CD8-positive, alpha-beta memory T cell (primary cell): ENCODE data around the gene SCP2. TPM values are rescaled to one million over a fixed set of nuclear protein-coding genes. Genes with fewer than 3 reads are reported as not detected.

Source experiments
- CTCF ChIA-PET: fragments of 350-600 bp; sonication (Branson Sonifier 250); formaldehyde crosslinking; loops from one replicate; lab custom pipeline; 2021; ENCODE audit warnings: antibody characterized with exemption; lab: Charles Lee
- POLR2A ChIA-PET: fragments of 350-600 bp; sonication (Branson Sonifier 250); formaldehyde crosslinking; loops from one replicate; lab custom pipeline; 2021; ENCODE audit warnings: antibody characterized with exemption; lab: Charles Lee
- DNase-seq, 5 donors: peaks; one replicate each; pipeline versions ENCODE4 v3.0.0 to v3.0.0-alpha.2; 2020 to 2022; ENCODE audit warnings: mixed read lengths in 1 of 5
- H3K27ac ChIP-seq: one replicate; pipeline ENCODE4 v1.7.0; 2013; ENCODE audit warnings: low read depth, mild to moderate bottlenecking, low read length, moderate library complexity
- H3K27me3 ChIP-seq: 2 replicates; pipeline ENCODE4 v1.7.0; 2013; ENCODE audit warnings: low read length, mild to moderate bottlenecking; ENCODE audit not compliant: insufficient read depth, poor library complexity, severe bottlenecking
- H3K36me3 ChIP-seq: 2 replicates; pipeline ENCODE4 v1.7.0; 2013; ENCODE audit warnings: mild to moderate bottlenecking, low read length, moderate library complexity; ENCODE audit not compliant: insufficient read depth
- H3K4me1 ChIP-seq: 2 replicates; pipeline ENCODE4 v1.7.0; 2013; ENCODE audit warnings: mild to moderate bottlenecking, low read length, moderate library complexity; ENCODE audit not compliant: insufficient read depth
- H3K4me3 ChIP-seq: 2 replicates; pipeline ENCODE4 v1.7.0; 2013; ENCODE audit warnings: mild to moderate bottlenecking, low read length
- H3K9me3 ChIP-seq: 2 replicates; pipeline ENCODE4 v1.7.0; 2013; ENCODE audit warnings: mild to moderate bottlenecking, low read length
- H3K27ac Mint-ChIP-seq, 8 donors: one replicate each; pipeline ENCODE4 v1.8.0; 2020 to 2021; ENCODE audit warnings: mixed read lengths in 8 of 8, mild to moderate bottlenecking in 6 of 8, inconsistent platforms in 3 of 8, moderate library complexity in 3 of 8
- H3K27me3 Mint-ChIP-seq, 2 donors: one replicate each; pipeline ENCODE4 v1.8.0; 2020 to 2021; ENCODE audit warnings: mixed read lengths in 2 of 2, mild to moderate bottlenecking in 1 of 2, moderate library complexity in 1 of 2
- H3K36me3 Mint-ChIP-seq, 3 donors: one replicate each; pipeline ENCODE4 v1.8.0; 2020 to 2021; ENCODE audit warnings: mixed read lengths in 3 of 3, inconsistent platforms in 1 of 3, mild to moderate bottlenecking in 1 of 3
- H3K4me1 Mint-ChIP-seq, 3 donors: one replicate each; pipeline ENCODE4 v1.8.0; 2020 to 2021; ENCODE audit warnings: mixed read lengths in 3 of 3, inconsistent platforms in 1 of 3, mild to moderate bottlenecking in 1 of 3
- H3K4me3 Mint-ChIP-seq, 7 donors: one replicate each; pipeline ENCODE4 v1.8.0; 2020 to 2021; ENCODE audit warnings: mixed read lengths in 7 of 7, mild to moderate bottlenecking in 6 of 7, moderate library complexity in 4 of 7, inconsistent platforms in 2 of 7
- H3K9me3 Mint-ChIP-seq, 5 donors: one replicate each; pipeline ENCODE4 v1.8.0; 2020 to 2022; ENCODE audit warnings: mixed read lengths in 5 of 5, mild to moderate bottlenecking in 3 of 5, moderate library complexity in 2 of 5, inconsistent platforms in 1 of 5
- polyA plus RNA-seq: library from polyadenylated mRNA; unstranded; fragments of 300-500 nt; fragmentation: Illumina TruSeq; gene quantifications from one replicate; pipeline ENCODE4 v1.2.3, GENCODE V29; 2021
- total RNA-seq, 2 experiments: library from RNA; stranded (reverse); gene quantifications; one replicate each; pipeline ENCODE4 v1.2.3, GENCODE V29; 2021

SCP2 gene
- total and polyA plus RNA-seq, 3 experiments from 2014 or later = 66.0 to 162 (median 69.0) TPM

DNA sequence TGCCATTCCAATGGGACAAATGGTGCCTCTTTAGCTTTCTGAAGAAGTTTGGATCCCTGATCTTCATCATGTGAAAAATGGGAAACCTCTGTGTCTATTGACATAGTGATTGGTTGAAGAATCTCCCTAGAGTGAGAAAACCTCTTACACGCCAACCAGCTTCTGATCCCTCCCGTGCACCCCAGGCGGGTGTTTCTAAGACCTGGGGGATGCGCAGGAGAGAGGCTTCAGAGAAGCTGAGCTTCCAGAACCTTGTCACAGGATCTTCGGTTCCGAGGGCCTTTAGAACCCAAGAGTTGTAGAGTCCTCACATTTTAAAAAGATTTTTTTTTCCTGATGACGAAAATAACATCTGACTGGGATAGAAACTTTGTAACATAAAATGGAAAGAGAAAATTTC is 146.2 kb downstream of the SCP2 start:
- POLR2A ChIA-PET = no interaction called here
- H3K9me3 Mint-ChIP-seq = peaks cover 0 to 1% (median 0%) of the 10 kb centered on the region in 5 donors
- no peaks in the 10 kb centered on the region for H3K27me3 Mint-ChIP-seq
- H3K36me3 Mint-ChIP-seq = no peaks in the 10 kb centered on the region
- peaks cover 0 to 2% (median 0%) of the 10 kb centered on the region in 3 donors for H3K4me1 Mint-ChIP-seq
- DNase-seq = no peak
- H3K27ac Mint-ChIP-seq = no peak overlapping the region
- CTCF ChIA-PET = no interaction called here
- Histone ChIP-seq H3K27me3 (no peaks in the 10 kb centered on the region), H3K4me1 (no peaks in the 10 kb centered on the region), H3K36me3 (no peaks in the 10 kb centered on the region), H3K27ac (no peak overlapping the region), H3K4me3 (no peak overlapping the region), H3K9me3 (no peaks in the 10 kb centered on the region)
- no peak overlapping the region for H3K4me3 Mint-ChIP-seq

DNA sequence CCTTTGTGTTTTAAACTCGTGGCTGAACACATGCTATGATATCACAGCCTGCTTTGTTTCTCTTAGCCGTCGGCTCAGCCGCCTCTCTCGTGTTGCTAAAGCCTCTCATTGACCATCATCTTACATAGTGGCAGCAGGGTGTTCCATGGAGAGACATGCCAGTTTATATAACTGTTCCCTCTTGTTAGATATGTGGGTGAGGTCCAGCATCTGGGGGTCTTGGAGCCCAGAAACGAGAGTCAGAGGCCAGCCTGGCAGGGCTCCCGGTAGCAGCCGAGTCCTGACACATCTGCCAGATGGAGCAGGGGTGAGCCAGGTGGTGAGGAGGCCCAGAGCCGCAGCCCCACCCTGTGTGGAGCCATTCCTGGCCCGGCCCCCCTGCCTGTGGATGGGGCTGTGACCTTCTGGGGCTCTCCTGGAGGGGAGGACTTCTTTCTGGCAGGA is 146.8 kb downstream of the SCP2 start:
- H3K4me3 Mint-ChIP-seq = no peak overlapping the region

DNA sequence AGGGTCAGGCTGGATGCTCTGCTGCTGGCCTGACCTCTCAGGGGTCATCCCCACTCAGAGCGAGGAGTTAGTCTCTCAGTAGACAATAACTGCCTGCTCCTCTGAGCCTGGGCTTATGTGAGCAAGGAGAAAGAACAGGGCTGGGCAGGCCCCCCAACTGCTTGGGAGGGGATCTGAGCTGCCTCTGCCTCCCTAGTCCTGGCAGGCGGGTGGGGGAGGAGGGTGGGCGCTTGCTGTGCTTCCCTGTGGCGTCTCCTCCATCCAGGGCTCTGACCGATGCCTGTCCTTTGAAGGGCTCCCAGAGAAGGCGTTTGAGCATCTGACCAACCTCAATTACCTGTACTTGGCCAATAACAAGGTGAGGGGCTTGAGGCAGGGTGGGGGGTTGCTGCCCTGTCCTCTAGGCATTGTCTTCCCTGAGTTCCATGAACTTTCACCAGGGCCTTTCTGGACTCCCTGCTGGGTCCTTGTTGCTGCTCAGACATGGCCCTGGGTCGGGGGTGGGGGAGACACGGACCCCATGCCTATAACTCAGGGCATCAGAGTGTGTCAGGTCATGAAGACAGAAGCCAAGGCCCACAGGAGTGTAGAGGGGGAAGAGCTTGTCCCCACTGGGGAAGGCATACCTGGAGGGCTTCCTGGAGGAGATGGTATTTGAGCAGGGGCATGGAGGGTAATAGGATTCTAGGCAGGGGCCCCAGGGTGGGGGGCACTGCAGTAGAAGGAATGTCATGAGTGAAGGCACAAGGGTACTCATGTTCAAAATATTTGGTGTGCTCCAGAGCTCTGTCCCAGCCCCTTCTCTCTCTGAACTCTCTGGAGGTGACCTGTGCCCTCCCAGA is 147.5 kb downstream of the SCP2 start:
- no peak for DNase-seq
- no peak overlapping the region for H3K27ac Mint-ChIP-seq
- Histone ChIP-seq H3K36me3 (no peaks in the 10 kb centered on the region), H3K27ac (no peak overlapping the region), H3K9me3 (no peaks in the 10 kb centered on the region), H3K4me1 (no peaks in the 10 kb centered on the region), H3K4me3 (no peak overlapping the region), H3K27me3 (no peaks in the 10 kb centered on the region)
- ChIA-PET CTCF (interaction anchor here (1.1 kb wide), 1 partner anchor 10 kb away, joined by 3 read pairs; no protein-coding TSS in a partner anchor), POLR2A (no interaction called here)
- no peak overlapping the region for H3K4me3 Mint-ChIP-seq
- peaks cover 0 to 2% (median 0%) of the 10 kb centered on the region in 3 donors for H3K4me1 Mint-ChIP-seq
- H3K9me3 Mint-ChIP-seq = peaks cover 0 to 1% (median 0%) of the 10 kb centered on the region in 5 donors
- no peaks in the 10 kb centered on the region for H3K36me3 Mint-ChIP-seq
- no peaks in the 10 kb centered on the region for H3K27me3 Mint-ChIP-seq

More for the DNA sequence above, 146.8 kb downstream of the SCP2 start:
- Mint-ChIP-seq H3K27ac (no peak overlapping the region), H3K4me1 (peaks cover 0 to 2% (median 0%) of the 10 kb centered on the region in 3 donors), H3K27me3 (no peaks in the 10 kb centered on the region), H3K9me3 (peaks cover 0 to 1% (median 0%) of the 10 kb centered on the region in 5 donors), H3K36me3 (no peaks in the 10 kb centered on the region)
- H3K4me1 ChIP-seq = no peaks in the 10 kb centered on the region
- no peaks in the 10 kb centered on the region for H3K36me3 ChIP-seq
- no peaks in the 10 kb centered on the region for H3K9me3 ChIP-seq
- DNase-seq = no peak
- POLR2A ChIA-PET = no interaction called here
- H3K27ac ChIP-seq = no peak overlapping the region
- CTCF ChIA-PET = no interaction called here
- H3K27me3 ChIP-seq = no peaks in the 10 kb centered on the region
- no peak overlapping the region for H3K4me3 ChIP-seq

DNA sequence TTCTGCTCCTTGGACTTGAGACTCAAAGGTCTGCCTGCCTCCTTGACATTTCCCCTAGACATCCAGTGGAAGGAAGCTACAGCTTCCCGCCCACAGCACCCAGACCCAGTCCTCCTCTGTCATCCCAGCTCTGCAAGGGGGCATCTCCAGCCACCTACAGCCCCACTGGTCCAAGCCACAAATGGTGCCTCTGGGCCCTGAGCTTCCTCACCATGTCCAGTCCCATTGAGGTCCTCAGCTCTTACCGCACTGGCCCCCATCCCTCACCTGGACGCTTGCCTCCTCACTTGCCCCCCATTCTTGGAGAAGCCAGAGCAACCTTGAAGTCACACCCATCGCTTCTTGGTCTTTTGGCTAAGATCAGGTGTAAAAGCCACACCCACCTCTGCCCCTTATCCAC is 148.1 kb downstream of the SCP2 start:
- Mint-ChIP-seq H3K36me3 (no peaks in the 10 kb centered on the region), H3K4me1 (peaks cover 0 to 2% (median 0%) of the 10 kb centered on the region in 3 donors), H3K4me3 (no peak overlapping the region), H3K27me3 (no peaks in the 10 kb centered on the region), H3K9me3 (peaks cover 0 to 1% (median 0%) of the 10 kb centered on the region in 5 donors), H3K27ac (no peak overlapping the region)
- ChIA-PET CTCF (interaction anchor here (1.1 kb wide), 1 partner anchor 10 kb away, joined by 3 read pairs; no protein-coding TSS in a partner anchor), POLR2A (no interaction called here)
- H3K27me3 ChIP-seq = no peaks in the 10 kb centered on the region
- DNase-seq = no peak
- no peaks in the 10 kb centered on the region for H3K4me1 ChIP-seq
- no peak overlapping the region for H3K4me3 ChIP-seq
- no peak overlapping the region for H3K27ac ChIP-seq
- H3K9me3 ChIP-seq = no peaks in the 10 kb centered on the region
- H3K36me3 ChIP-seq = no peaks in the 10 kb centered on the region

DNA sequence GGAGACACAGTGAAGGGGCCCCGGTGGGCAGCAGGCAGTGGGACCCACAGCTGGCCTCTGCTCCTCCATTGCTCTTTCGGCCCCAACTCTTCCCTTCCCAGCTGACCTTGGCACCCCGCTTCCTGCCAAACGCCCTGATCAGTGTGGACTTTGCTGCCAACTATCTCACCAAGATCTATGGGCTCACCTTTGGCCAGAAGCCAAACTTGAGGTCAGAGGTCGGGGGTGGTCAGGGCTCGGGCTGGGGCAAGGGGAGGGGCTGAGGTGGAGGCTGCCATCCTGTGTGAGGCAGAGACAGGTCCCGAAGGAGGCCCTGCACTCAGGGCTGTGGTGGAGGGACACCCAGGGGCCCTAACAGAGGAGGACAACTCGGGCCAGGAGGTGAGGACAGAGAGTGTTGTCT is 148.7 kb downstream of the SCP2 start:
- no peak overlapping the region for H3K4me3 Mint-ChIP-seq
- ChIA-PET POLR2A (no interaction called here), CTCF (no interaction called here)
- H3K36me3 Mint-ChIP-seq = no peaks in the 10 kb centered on the region
- peaks cover 0 to 2% (median 0%) of the 10 kb centered on the region in 3 donors for H3K4me1 Mint-ChIP-seq
- H3K27me3 ChIP-seq = no peaks in the 10 kb centered on the region
- no peak overlapping the region for H3K4me3 ChIP-seq
- no peaks in the 10 kb centered on the region for H3K27me3 Mint-ChIP-seq
- H3K27ac ChIP-seq = no peak overlapping the region
- H3K9me3 Mint-ChIP-seq = peaks cover 0 to 1% (median 0%) of the 10 kb centered on the region in 5 donors
- H3K27ac Mint-ChIP-seq = peak overlapping the region in 1 of 8 donors; percentile 57
- H3K4me1 ChIP-seq = no peaks in the 10 kb centered on the region
- no peaks in the 10 kb centered on the region for H3K9me3 ChIP-seq
- H3K36me3 ChIP-seq = no peaks in the 10 kb centered on the region
- DNase-seq = no peak

DNA sequence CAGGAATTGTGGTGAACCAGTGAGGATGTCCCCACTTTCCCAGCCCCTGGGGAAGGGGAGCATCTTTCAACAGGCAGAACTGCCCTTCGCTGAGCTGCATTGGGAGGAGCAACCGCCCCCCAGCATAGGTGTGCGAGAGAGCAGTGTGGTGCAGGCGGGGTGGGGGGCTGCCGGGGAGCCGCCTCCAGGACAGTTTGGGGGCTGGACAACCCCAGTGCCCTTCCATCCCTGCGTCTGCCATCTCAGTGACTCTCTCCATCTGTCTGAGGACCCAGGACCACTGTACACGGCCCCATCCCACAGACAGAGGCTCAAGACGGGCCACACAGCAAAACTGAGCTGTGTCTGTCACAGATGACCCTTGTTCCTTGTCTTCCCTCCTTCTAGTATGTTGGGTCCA is 149.1 kb downstream of the SCP2 start:
- no peaks in the 10 kb centered on the region for H3K36me3 Mint-ChIP-seq
- CTCF ChIA-PET = no interaction called here
- DNase-seq = no peak

DNA sequence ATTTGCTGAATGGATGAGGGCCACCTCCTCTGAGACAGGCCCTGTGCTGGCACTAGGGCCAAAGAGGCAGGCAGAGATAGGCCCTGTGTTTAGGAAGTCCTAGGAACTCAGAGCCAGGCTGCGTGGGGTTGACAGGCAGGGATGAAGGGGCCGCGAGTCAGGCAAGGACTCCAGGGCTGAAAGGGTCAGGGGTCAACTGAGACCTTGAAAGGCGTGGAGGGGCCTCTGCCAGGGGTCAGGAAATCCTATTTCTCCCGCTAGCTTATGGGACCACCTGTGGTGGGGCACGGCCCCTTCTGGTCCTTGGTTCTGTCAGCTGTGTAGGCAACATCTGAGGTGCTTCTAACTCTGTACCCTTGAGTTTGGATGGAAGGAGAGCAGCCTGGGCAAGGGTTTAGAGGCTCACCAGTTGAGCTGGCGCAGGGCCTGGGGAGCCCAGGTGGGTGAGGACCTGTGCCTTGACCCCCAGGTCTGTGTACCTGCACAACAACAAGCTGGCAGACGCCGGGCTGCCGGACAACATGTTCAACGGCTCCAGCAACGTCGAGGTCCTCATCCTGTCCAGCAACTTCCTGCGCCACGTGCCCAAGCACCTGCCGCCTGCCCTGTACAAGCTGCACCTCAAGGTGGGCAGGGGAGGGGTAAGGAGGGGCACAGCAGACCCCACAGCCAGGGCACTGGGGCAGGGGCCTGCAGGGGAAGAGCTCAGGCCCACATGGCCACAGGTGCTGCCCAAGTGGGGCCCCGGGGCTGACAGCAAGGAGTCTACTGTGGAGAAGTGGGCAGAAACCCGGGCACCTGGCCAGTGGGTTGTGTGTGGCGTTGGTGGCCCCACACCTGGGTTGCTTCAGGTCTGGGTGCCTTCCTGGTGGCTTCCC is 149.9 kb downstream of the SCP2 start:
- Histone ChIP-seq H3K9me3 (no peaks in the 10 kb centered on the region), H3K4me1 (no peaks in the 10 kb centered on the region), H3K27me3 (no peaks in the 10 kb centered on the region), H3K4me3 (no peak overlapping the region), H3K36me3 (no peaks in the 10 kb centered on the region), H3K27ac (no peak overlapping the region)
- peaks cover 0 to 1% (median 0%) of the 10 kb centered on the region in 5 donors for H3K9me3 Mint-ChIP-seq
- ChIA-PET POLR2A (no interaction called here), CTCF (interaction anchor here (1.4 kb wide), 1 partner anchor 11 kb away, joined by 4 read pairs; no protein-coding TSS in a partner anchor)
- H3K27me3 Mint-ChIP-seq = no peaks in the 10 kb centered on the region
- no peak for DNase-seq
- H3K4me3 Mint-ChIP-seq = no peak overlapping the region
- no peaks in the 10 kb centered on the region for H3K36me3 Mint-ChIP-seq
- peaks cover 0 to 2% (median 0%) of the 10 kb centered on the region in 3 donors for H3K4me1 Mint-ChIP-seq
- no peak overlapping the region for H3K27ac Mint-ChIP-seq

More for the DNA sequence above, 149.1 kb downstream of the SCP2 start:
- Histone ChIP-seq H3K4me3 (no peak overlapping the region), H3K27me3 (no peaks in the 10 kb centered on the region), H3K27ac (no peak overlapping the region), H3K4me1 (no peaks in the 10 kb centered on the region), H3K36me3 (no peaks in the 10 kb centered on the region), H3K9me3 (no peaks in the 10 kb centered on the region)
- Mint-ChIP-seq H3K4me1 (peaks cover 0 to 2% (median 0%) of the 10 kb centered on the region in 3 donors), H3K27me3 (no peaks in the 10 kb centered on the region), H3K4me3 (no peak overlapping the region), H3K9me3 (peaks cover 0 to 1% (median 0%) of the 10 kb centered on the region in 5 donors), H3K27ac (no peak overlapping the region)
- POLR2A ChIA-PET = no interaction called here
